Subcutaneous adipose tissue (tissue), 4 donors: ENCODE data around the gene SLC4A7. TPM values are rescaled to one million over a fixed set of nuclear protein-coding genes. Genes with fewer than 3 reads are reported as not detected.

ENCODE experiments used
- CTCF ChIP-seq: fragments of 450-650 bp; IDR thresholded peaks from one replicate; pipeline ENCODE4 v1.5.1; 2016; ENCODE audit warnings: low read depth, mild to moderate bottlenecking, control low read depth, antibody characterized with exemption, moderate library complexity
- total RNA-seq, 4 donors: library from RNA; depleted of rRNA; stranded (reverse); fragments of >200 nt; gene quantifications; one replicate each; pipeline ENCODE4 v1.1.0, GENCODE V29; 2016

The SLC4A7 gene
- total RNA-seq, 4 donors from 2014 or later: 19.4 to 41.8 (median 37.6) TPM

- TF ChIP-seq CTCF: no peak
Observed at GRCh38 chr3:27353221-27353620, 131.0 kb downstream of the SLC4A7 start.

- TF ChIP-seq CTCF: no peak
Observed at GRCh38 chr3:27352047-27352446, 132.1 kb downstream of the SLC4A7 start.

GRCh38 chr3:27349832-27350231 is 134.4 kb downstream of the SLC4A7 start:
- no peak for TF ChIP-seq CTCF

- no peak for TF ChIP-seq CTCF
Observed at GRCh38 chr3:27345959-27346865, 138.0 kb downstream of the SLC4A7 start.

GRCh38 chr3:27345493-27345892 is 138.7 kb downstream of the SLC4A7 start:
- no peak for TF ChIP-seq CTCF

- no peak for TF ChIP-seq CTCF
Observed at GRCh38 chr3:27345045-27345444, 139.1 kb downstream of the SLC4A7 start.

- TF ChIP-seq CTCF: no peak
Observed at GRCh38 chr3:27344192-27344591, 140.0 kb downstream of the SLC4A7 start.
